ENCODE data around the gene MAN1C1. TPM values are rescaled to one million over a fixed set of nuclear protein-coding genes. Genes with fewer than 3 reads are reported as not detected.

Gene MAN1C1
- total RNA-seq, 2 donors from 2014 or later, result 2.2 to 4.3 TPM

- Mint-ChIP-seq H3K27ac (no peak overlapping the region), H3K36me3 (ENCODE audit: low read depth) (no peaks in the 10 kb centered on the region), H3K9me3 (peaks cover 3% of the 10 kb centered on the region), H3K4me3 (no peak overlapping the region), H3K4me1 (peaks cover 2% of the 10 kb centered on the region), H3K27me3 (ENCODE audit: insufficient read depth) (no peaks in the 10 kb centered on the region)
- no peak for TF ChIP-seq CTCF (conservative IDR thresholded peaks at IDR 0.05)
- Histone ChIP-seq H3K9ac (ENCODE audit: extremely low read depth, low read length, poor library complexity, severe bottlenecking) (no peak overlapping the region), H3K4me3 (ENCODE audit: low read length) (no peak overlapping the region), H3K27ac (ENCODE audit: low read depth, low read length) (no peak overlapping the region), H3K27me3 (ENCODE audit: control insufficient read depth, insufficient read depth, low read length, poor library complexity, severe bottlenecking) (no peaks in the 10 kb centered on the region), H3K9me3 (ENCODE audit: control insufficient read depth, low read length) (no peaks in the 10 kb centered on the region), H3K36me3 (ENCODE audit: control insufficient read depth, insufficient read depth, low read length) (no peaks in the 10 kb centered on the region), H3K4me1 (ENCODE audit: control insufficient read depth, insufficient read depth, low read length) (no peaks in the 10 kb centered on the region)
- DNase-seq, result no peak
- 88 to 95% methylated on average over 4 to 5 of the region's 5 CpGs for WGBS, 2 experiments (ENCODE audit: insufficient coverage in 1 of 2, insufficient read length in 1 of 2)
Observed at GRCh38 chr1:25716320-25716719, 99.7 kb downstream of the MAN1C1 start.

GRCh38 chr1:25718732-25719131 lies 102.1 kb downstream of the MAN1C1 start:
- Histone ChIP-seq H3K36me3 (ENCODE audit: control insufficient read depth, insufficient read depth, low read length) (no peaks in the 10 kb centered on the region), H3K4me3 (ENCODE audit: low read length) (no peak overlapping the region), H3K4me1 (ENCODE audit: control insufficient read depth, insufficient read depth, low read length) (no peaks in the 10 kb centered on the region), H3K27me3 (ENCODE audit: control insufficient read depth, insufficient read depth, low read length, poor library complexity, severe bottlenecking) (no peaks in the 10 kb centered on the region), H3K9me3 (ENCODE audit: control insufficient read depth, low read length) (no peaks in the 10 kb centered on the region), H3K9ac (ENCODE audit: extremely low read depth, low read length, poor library complexity, severe bottlenecking) (no peak overlapping the region), H3K27ac (ENCODE audit: low read depth, low read length) (no peak overlapping the region)
- DNase-seq, result no peak
- H3K36me3 Mint-ChIP-seq (ENCODE audit: low read depth), result no peaks in the 10 kb centered on the region
- no peak for TF ChIP-seq CTCF (conservative IDR thresholded peaks at IDR 0.05)
- no peak overlapping the region for H3K27ac Mint-ChIP-seq
- H3K4me3 Mint-ChIP-seq, result no peak overlapping the region
- H3K4me1 Mint-ChIP-seq, result no peaks in the 10 kb centered on the region
- H3K27me3 Mint-ChIP-seq (ENCODE audit: insufficient read depth), result no peaks in the 10 kb centered on the region
- WGBS, 2 experiments (ENCODE audit: insufficient coverage in 1 of 2, insufficient read length in 1 of 2), result 89 to 100% methylated on average over 1 to 2 of the region's 2 CpGs
- peaks cover 3% of the 10 kb centered on the region for H3K9me3 Mint-ChIP-seq

DNA sequence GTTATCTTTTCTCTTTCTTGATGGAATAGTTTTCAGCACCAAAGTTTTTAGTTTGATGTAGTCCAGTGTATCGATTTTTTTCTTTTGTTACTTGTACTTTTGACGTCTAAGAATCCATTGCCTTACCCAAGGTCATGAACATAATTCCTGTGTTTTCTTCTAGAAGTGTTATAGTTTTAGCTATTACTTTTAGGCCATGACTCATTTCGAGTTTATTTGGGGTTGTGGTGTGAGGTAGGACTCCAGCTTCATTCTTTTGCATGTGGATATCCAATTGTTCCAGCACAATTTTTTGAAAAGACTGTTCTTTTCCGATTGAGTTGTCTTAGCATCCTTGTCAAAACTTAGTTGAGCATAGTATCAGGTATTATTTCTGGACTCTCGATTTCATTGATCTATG lies 104.0 kb downstream of the MAN1C1 start:
- no peak overlapping the region for H3K4me3 ChIP-seq (ENCODE audit: low read length)
- TF ChIP-seq CTCF (conservative IDR thresholded peaks at IDR 0.05), result no peak
- no peak for DNase-seq
- H3K4me1 ChIP-seq (ENCODE audit: control insufficient read depth, insufficient read depth, low read length), result peaks cover 13% of the 10 kb centered on the region
- H3K4me3 Mint-ChIP-seq, result no peak overlapping the region
- H3K36me3 ChIP-seq (ENCODE audit: control insufficient read depth, insufficient read depth, low read length), result no peaks in the 10 kb centered on the region
- H3K27ac Mint-ChIP-seq, result no peak overlapping the region
- peaks cover 15% of the 10 kb centered on the region for H3K4me1 Mint-ChIP-seq
- no peaks in the 10 kb centered on the region for H3K36me3 Mint-ChIP-seq (ENCODE audit: low read depth)
- H3K27ac ChIP-seq (ENCODE audit: low read depth, low read length), result no peak overlapping the region
- H3K9me3 Mint-ChIP-seq, result peaks cover 2% of the 10 kb centered on the region
- no peak overlapping the region for H3K9ac ChIP-seq (ENCODE audit: extremely low read depth, low read length, poor library complexity, severe bottlenecking)
- 94% methylated on average over 5 of the region's 5 CpGs; no CpG with 5 or more reads in 1 of the 2 experiments for WGBS, 2 experiments (ENCODE audit: insufficient coverage in 1 of 2, insufficient read length in 1 of 2)
- H3K9me3 ChIP-seq (ENCODE audit: control insufficient read depth, low read length), result no peaks in the 10 kb centered on the region
- H3K27me3 Mint-ChIP-seq (ENCODE audit: insufficient read depth), result no peaks in the 10 kb centered on the region
- no peaks in the 10 kb centered on the region for H3K27me3 ChIP-seq (ENCODE audit: control insufficient read depth, insufficient read depth, low read length, poor library complexity, severe bottlenecking)
